Raji (cell line): ENCODE data around the gene MYBPHL.

Experiments used
- POLR2A ChIP-seq: IDR thresholded peaks from 2 replicates; pipeline ENCODE4 v1.6.1; 2011; ENCODE audit warnings: low read depth, low read length, control low read depth; ENCODE audit not compliant: insufficient read depth

MYBPHL gene

GRCh38 chr1:109306832-109307273 is at the start of gene MYBPHL:
TSS of gene MYBPHL (minus strand) at chr1:109307011. CDS start at chr1:109306991, 20 bp downstream.
- TF ChIP-seq POLR2A = no peak

- no peak for TF ChIP-seq POLR2A
Observed at GRCh38 chr1:109356505-109356904, 49.7 kb upstream of the MYBPHL start.

GRCh38 chr1:109354929-109355328 is 48.1 kb upstream of the MYBPHL start:
- TF ChIP-seq POLR2A = no peak

- no peak for TF ChIP-seq POLR2A
Observed at GRCh38 chr1:109351457-109351856, 44.6 kb upstream of the MYBPHL start.

- TF ChIP-seq POLR2A = no peak
Observed at GRCh38 chr1:109350655-109351054, 43.8 kb upstream of the MYBPHL start.

- no peak for TF ChIP-seq POLR2A
Observed at GRCh38 chr1:109350182-109350581, 43.4 kb upstream of the MYBPHL start.

GRCh38 chr1:109347511-109347910 is 40.7 kb upstream of the MYBPHL start:
- no peak for TF ChIP-seq POLR2A

GRCh38 chr1:109341944-109342930 is 35.4 kb upstream of the MYBPHL start:
- TF ChIP-seq POLR2A = no peak

GRCh38 chr1:109338608-109339007 is 31.8 kb upstream of the MYBPHL start:
- no peak for TF ChIP-seq POLR2A

- no peak for TF ChIP-seq POLR2A
Observed at GRCh38 chr1:109338091-109338490, 31.3 kb upstream of the MYBPHL start.

GRCh38 chr1:109335091-109335490 is 28.3 kb upstream of the MYBPHL start:
- no peak for TF ChIP-seq POLR2A

- TF ChIP-seq POLR2A = no peak
Observed at GRCh38 chr1:109331113-109331512, 24.3 kb upstream of the MYBPHL start.

- no peak for TF ChIP-seq POLR2A
Observed at GRCh38 chr1:109327285-109327684, 20.5 kb upstream of the MYBPHL start.

- TF ChIP-seq POLR2A = no peak
Observed at GRCh38 chr1:109322974-109323373, 16.2 kb upstream of the MYBPHL start.

GRCh38 chr1:109319114-109319513 is 12.3 kb upstream of the MYBPHL start:
- no peak for TF ChIP-seq POLR2A

GRCh38 chr1:109316506-109316905 is 9.7 kb upstream of the MYBPHL start:
- no peak for TF ChIP-seq POLR2A
